H1 (cell line): ENCODE data around the gene NKD2. TPM values are rescaled to one million over a fixed set of nuclear protein-coding genes. Genes with fewer than 3 reads are reported as not detected.

Source experiments
- CTCF ChIA-PET: fragments of 300-600 bp; sonication (Branson Sonifier 250); formaldehyde crosslinking; loops from one replicate; lab custom pipeline; 2021; ENCODE audit not compliant: partially characterized antibody; lab: Charles Lee
- POLR2A ChIA-PET: fragments of 300-600 bp; sonication (Branson Sonifier 250); formaldehyde crosslinking; loops from one replicate; lab custom pipeline; 2021; ENCODE audit warnings: inconsistent platforms; ENCODE audit not compliant: partially characterized antibody; lab: Charles Lee
- DNase-seq, 2 experiments: peaks; one replicate each; pipeline versions ENCODE4 v3.0.0 to v3.0.0-alpha.2; 2010 to 2022; ENCODE audit warnings: low spot score in 2 of 2, low read depth in 1 of 2, mixed read lengths in 1 of 2
- FAIRE-seq: peaks from 2 replicates; lab custom pipeline; 2011; peaks lifted over from hg19 to GRCh38; lab: Jason Lieb, UNC
- H2AFZ ChIP-seq: 2 replicates; pipeline ENCODE4 v1.8.1; 2012; ENCODE audit warnings: low read length, inconsistent platforms
- H2AK5ac ChIP-seq: 2 replicates; pipeline ENCODE4 v1.6.1; 2013; ENCODE audit warnings: low read depth, low read length
- H2BK120ac ChIP-seq: replicated peaks from 2 replicates; pipeline ENCODE3; 2013; ENCODE audit warnings: low read depth, low read length, inconsistent platforms
- H2BK12ac ChIP-seq: 2 replicates; pipeline ENCODE4 v1.6.1; 2013; ENCODE audit warnings: low read depth, low read length
- H2BK15ac ChIP-seq: 2 replicates; pipeline ENCODE4 v1.6.1; 2013; ENCODE audit warnings: low read length
- H2BK20ac ChIP-seq: 2 replicates; pipeline ENCODE4 v1.6.1; 2013; ENCODE audit warnings: low read length
- H2BK5ac ChIP-seq: 2 replicates; pipeline ENCODE4 v1.6.1; 2013; ENCODE audit warnings: low read depth, low read length
- H3K14ac ChIP-seq: 2 replicates; pipeline ENCODE4 v1.6.1; 2013; ENCODE audit warnings: inconsistent platforms; ENCODE audit not compliant: insufficient read length
- H3K18ac ChIP-seq: 2 replicates; pipeline ENCODE4 v1.6.1; 2013; ENCODE audit warnings: low read length; ENCODE audit errors: extremely low read depth
- H3K23ac ChIP-seq: 2 replicates; pipeline ENCODE4 v1.6.1; 2013; ENCODE audit warnings: inconsistent platforms; ENCODE audit not compliant: insufficient read length
- H3K23me2 ChIP-seq: 2 replicates; pipeline ENCODE4 v1.6.1; 2013; ENCODE audit warnings: low read depth, low read length
- H3K27ac ChIP-seq: 2 replicates; pipeline ENCODE4 v1.6.1; 2011; ENCODE audit warnings: low read depth, low read length, inconsistent platforms
- H3K27me3 ChIP-seq, 4 experiments: replicated peaks in 1 of 4; 1 replicate in 1 of 4; 2 replicates in 3 of 4; pipeline versions ENCODE4 v1.6.1 to v1.8.1; 2011 to 2013; ENCODE audit warnings: low read length in 3 of 4, mild to moderate bottlenecking in 3 of 4, inconsistent platforms in 2 of 4, mixed read lengths in 2 of 4, moderate library complexity in 1 of 4; ENCODE audit not compliant: control insufficient read depth in 3 of 4, insufficient read depth in 3 of 4; ENCODE audit errors: extremely low read depth in 1 of 4
- H3K36me3 ChIP-seq, 4 experiments: 2 replicates each; pipeline versions ENCODE4 v1.6.1 to v1.8.1; 2011 to 2013; ENCODE audit warnings: mild to moderate bottlenecking in 4 of 4, low read length in 3 of 4, moderate library complexity in 2 of 4, control low read depth in 1 of 4, inconsistent platforms in 1 of 4; ENCODE audit not compliant: insufficient read depth in 4 of 4, control insufficient read depth in 2 of 4
- H3K4ac ChIP-seq: replicated peaks from 2 replicates; pipeline ENCODE3; 2013; ENCODE audit warnings: low read length, low read depth, mixed read lengths, inconsistent platforms; ENCODE audit not compliant: insufficient read length
- H3K4me1 ChIP-seq, 4 experiments: replicated peaks in 1 of 4; 1 replicate in 1 of 4; 2 replicates in 3 of 4; pipeline versions ENCODE4 v1.6.1 to v1.8.1; 2011 to 2013; ENCODE audit warnings: low read length in 3 of 4, inconsistent platforms in 2 of 4, mixed read lengths in 1 of 4; ENCODE audit not compliant: insufficient read depth in 4 of 4, control insufficient read depth in 3 of 4
- H3K4me2 ChIP-seq, 2 experiments: 2 replicates each; pipeline versions ENCODE4 v1.6.1 to v1.8.1; 2011 to 2013; ENCODE audit warnings: low read depth in 2 of 2, low read length in 2 of 2, control low read depth in 1 of 2, inconsistent platforms in 1 of 2, mild to moderate bottlenecking in 1 of 2; ENCODE audit not compliant: insufficient read depth in 1 of 2
- H3K4me3 ChIP-seq, 4 experiments: fragments of 200-600, 300-600 bp in 1 of 4; sonication (generic), shearing (Covaris generic), sonication (Bioruptor Twin) in 1 of 4; 2 replicates each; pipeline versions ENCODE4 v1.5.1 to v1.8.1; 2011 to 2016; ENCODE audit warnings: low read length in 4 of 4, low read depth in 3 of 4, control low read depth in 2 of 4, inconsistent platforms in 2 of 4, mild to moderate bottlenecking in 2 of 4, mixed read lengths in 1 of 4, moderate library complexity in 1 of 4; ENCODE audit not compliant: insufficient read depth in 2 of 4; ENCODE audit errors: extremely low read depth in 1 of 4
- H3K56ac ChIP-seq: replicated peaks from 2 replicates; pipeline ENCODE3; 2013; ENCODE audit warnings: low read depth, mild to moderate bottlenecking, mixed read lengths, low read length, inconsistent platforms; ENCODE audit not compliant: insufficient read length
- H3K79me1 ChIP-seq: 2 replicates; pipeline ENCODE4 v1.6.1; 2013; ENCODE audit warnings: low read depth, low read length, control low read depth
- H3K79me2 ChIP-seq, 2 experiments: 2 replicates each; pipeline versions ENCODE4 v1.6.1 to v1.8.1; 2012 to 2013; ENCODE audit warnings: low read length in 2 of 2, mild to moderate bottlenecking in 2 of 2, inconsistent platforms in 1 of 2; ENCODE audit not compliant: insufficient read depth in 2 of 2, control insufficient read depth in 1 of 2
- H3K9ac ChIP-seq, 4 experiments: replicated peaks in 1 of 4; 1 replicate in 1 of 4; 2 replicates in 3 of 4; pipeline versions ENCODE4 v1.6.1 to v1.8.1; 2011 to 2013; ENCODE audit warnings: low read depth in 3 of 4, low read length in 3 of 4, control low read depth in 2 of 4, mild to moderate bottlenecking in 2 of 4, moderate library complexity in 2 of 4, inconsistent platforms in 1 of 4; ENCODE audit errors: extremely low read depth in 1 of 4
- H3K9me3 ChIP-seq, 2 experiments: 2 replicates each; pipeline versions ENCODE4 v1.6.1 to v1.8.1; 2012 to 2013; ENCODE audit warnings: mild to moderate bottlenecking in 2 of 2, moderate library complexity in 2 of 2, control low read depth in 1 of 2, inconsistent platforms in 1 of 2, low read depth in 1 of 2, low read length in 1 of 2, mixed read lengths in 1 of 2; ENCODE audit not compliant: insufficient read depth in 2 of 2
- H4K20me1 ChIP-seq, 2 experiments: replicated peaks in 1 of 2; 2 replicates each; pipeline versions ENCODE3 to v1.8.1; 2011 to 2013; ENCODE audit warnings: inconsistent platforms in 2 of 2, low read length in 2 of 2, mild to moderate bottlenecking in 1 of 2; ENCODE audit not compliant: insufficient read depth in 2 of 2, control insufficient read depth in 1 of 2
- H4K5ac ChIP-seq: 2 replicates; pipeline ENCODE4 v1.6.1; 2013; ENCODE audit warnings: low read length, low read depth, mixed read lengths, inconsistent platforms; ENCODE audit not compliant: insufficient read length
- H4K8ac ChIP-seq: 2 replicates; pipeline ENCODE4 v1.8.0; 2013; ENCODE audit warnings: mild to moderate bottlenecking, moderate library complexity, low read length, inconsistent platforms; ENCODE audit not compliant: insufficient read depth; ENCODE audit errors: extremely low read depth
- H4K91ac ChIP-seq: replicated peaks from 2 replicates; pipeline ENCODE3; 2013; ENCODE audit warnings: low read length, mixed read lengths, inconsistent platforms; ENCODE audit not compliant: insufficient read length
- ASH2L ChIP-seq: fragments of 200-600, 300-600 bp; sonication (generic); IDR thresholded peaks from one replicate; pipeline ENCODE4 v1.7.1; 2017; ENCODE audit warnings: low read length
- SIRT6 ChIP-seq: IDR thresholded peaks from one replicate; pipeline ENCODE4 v1.7.1; 2012; ENCODE audit warnings: low read length, inconsistent platforms
- WGBS, 2 experiments: shearing (Covaris generic) in 1 of 2; methylation state at CpG; one replicate each; pipeline versions ENCODE4 v1.1.6 to v1.1.7; 2013 to 2015; ENCODE audit warnings: low lambda C conversion rate in 2 of 2, mixed read lengths in 2 of 2, inconsistent platforms in 1 of 2, low coverage in 1 of 2, missing lambda C conversion rate in 1 of 2; ENCODE audit not compliant: insufficient replicate concordance in 2 of 2, insufficient coverage in 1 of 2, insufficient read length in 1 of 2; ENCODE audit errors: extremely low coverage in 1 of 2, missing lambda C conversion rate in 1 of 2; 5-methylcytosine and 5-hydroxymethylcytosine counted together
- polyA plus RNA-seq, 7 experiments: library from polyadenylated mRNA; depleted of rRNA in 3 of 7; stranded (reverse) in 5 of 7; unstranded in 2 of 7; fragments of >200 nt in 5 of 7; fragments of 200-250 nt in 2 of 7; gene quantifications; 1 replicate in 5 of 7; 2 replicates in 1 of 7; 4 replicates in 1 of 7; pipeline versions ENCODE4 v1.2.1 to v1.2.3, GENCODE V29; 2011 to 2013; ENCODE audit warnings: missing spikeins in 2 of 7, mixed read lengths in 2 of 7
- total RNA-seq: library from RNA; stranded (reverse); fragmentation: NEBNext Ultra II Directional; extraction: Animal tissue kit (Norgen Biotek cat#: 25700); gene quantifications from 2 replicates; pipeline ENCODE4 v1.2.1, GENCODE V29; 2021

The NKD2 gene
- total and polyA plus RNA-seq, 2 of the 8 experiments (the other 6 are each of a cell fraction or from before 2014, with no cell fraction given), result 5.5 to 7.9 TPM

GRCh38 chr5:1076406-1076805, 67.8 kb downstream of the NKD2 start:
- H3K18ac ChIP-seq, result no peak overlapping the region
- H2BK12ac ChIP-seq, result no peak overlapping the region
- WGBS, 2 experiments, result 94% methylated on average over 17 of the region's 17 CpGs; no CpG with 5 or more reads in 1 of the 2 experiments
- no peaks in the 10 kb centered on the region for H3K9me3 ChIP-seq
- H4K5ac ChIP-seq, result no peak overlapping the region
- POLR2A ChIA-PET, result no interaction called here
- H2BK120ac ChIP-seq, result no peak overlapping the region
- H3K79me2 ChIP-seq, result no peaks in the 10 kb centered on the region
- H3K23me2 ChIP-seq, result no peaks in the 10 kb centered on the region
- H3K4me2 ChIP-seq, result no peak overlapping the region
- DNase-seq (no peak), FAIRE-seq (no peak)
- no peak overlapping the region for H2AFZ ChIP-seq
- no peak overlapping the region for H4K91ac ChIP-seq
- H3K4me1 ChIP-seq, result no peaks in the 10 kb centered on the region
- peaks cover 0 to 8% of the 10 kb centered on the region in 2 experiments for H4K20me1 ChIP-seq
- no peak overlapping the region for H3K56ac ChIP-seq
- CTCF ChIA-PET, result no interaction called here
- H3K79me1 ChIP-seq, result no peaks in the 10 kb centered on the region
- H3K23ac ChIP-seq, result no peak overlapping the region
- H2AK5ac ChIP-seq, result no peak overlapping the region
- H3K36me3 ChIP-seq, result peaks cover 3 to 53% (median 14%) of the 10 kb centered on the region in 4 experiments; a peak in 5 of 8 replicates
- no peak overlapping the region for H2BK15ac ChIP-seq
- H3K27me3 ChIP-seq, result no peaks in the 10 kb centered on the region
- H4K8ac ChIP-seq, result no peak overlapping the region
- H3K14ac ChIP-seq, result no peak overlapping the region
- no peak overlapping the region for H3K4ac ChIP-seq
- H3K9ac ChIP-seq, result no peak overlapping the region
- H3K4me3 ChIP-seq, result no peak overlapping the region
- no peak overlapping the region for H2BK20ac ChIP-seq
- H2BK5ac ChIP-seq, result no peak overlapping the region
- no peak overlapping the region for H3K27ac ChIP-seq
- TF ChIP-seq ASH2L, result no peak
- no peak for TF ChIP-seq SIRT6
